Gastroesophageal sphincter (tissue), 3 donors: ENCODE measurements around the gene CCR7.

Experiments used
- CTCF ChIP-seq, 4 experiments: fragments of 200-600 bp in 2 of 4; fragments of 450-650 bp in 2 of 4; sonication (generic) in 1 of 4; IDR thresholded peaks; one replicate each; pipeline ENCODE4 v1.5.1; 2017 to 2019; ENCODE audit warnings: antibody characterized with exemption in 4 of 4, mild to moderate bottlenecking in 2 of 4, moderate library complexity in 2 of 4
- EP300 ChIP-seq: sonication (generic); formaldehyde crosslinking; IDR thresholded peaks from one replicate; pipeline ENCODE4 v1.6.1; 2017; ENCODE audit warnings: antibody characterized with exemption, mild to moderate bottlenecking
- POLR2A ChIP-seq, 2 donors: fragments of 450-650 bp; IDR thresholded peaks; one replicate each; pipeline ENCODE4 v1.6.1; 2017; ENCODE audit warnings: antibody characterized with exemption in 2 of 2, mild to moderate bottlenecking in 2 of 2, moderate library complexity in 1 of 2
- POLR2AphosphoS5 ChIP-seq: sonication (generic); formaldehyde crosslinking; IDR thresholded peaks from one replicate; pipeline ENCODE4 v1.6.1; 2017; ENCODE audit warnings: antibody characterized with exemption

GRCh38 chr17:40605306-40605705 lies 40.0 kb upstream of the CCR7 start:
- TF ChIP-seq CTCF (IDR thresholded peaks at IDR 0.05), result no peak
- no peak for TF ChIP-seq POLR2A (IDR thresholded peaks at IDR 0.05)
- no peak for TF ChIP-seq POLR2AphosphoS5
- TF ChIP-seq EP300, result no peak
